HepG2 (cell line): ENCODE results near the gene LRRC45. TPM values are rescaled to one million over a fixed set of nuclear protein-coding genes. Genes with fewer than 3 reads are reported as not detected.
A peak's percentile ranks its signal among the peaks of the same experiment; 100 is the strongest.

ENCODE experiments used
- GTF2F1 ChIP-seq: fragments of 150-350 bp; IDR thresholded peaks from 2 replicates; pipeline ENCODE4 v1.6.1; 2014; ENCODE audit warnings: low read length
- JARID2 ChIP-seq: sonication (generic); formaldehyde crosslinking; IDR thresholded peaks from 2 replicates; pipeline ENCODE4 v1.8.1; 2023; ENCODE audit warnings: missing genetic modification reagents, inconsistent platforms; ENCODE audit not compliant: insufficient replicate concordance
- STAT5B ChIP-seq: sonication (generic); formaldehyde crosslinking; IDR thresholded peaks from 2 replicates; pipeline ENCODE4 v1.4.0; 2020; ENCODE audit warnings: missing genetic modification reagents
- TAF15 ChIP-seq: fragments of 200-400 bp; formaldehyde crosslinking; IDR thresholded peaks from one replicate; pipeline ENCODE4 v1.6.1; 2018; ENCODE audit warnings: mild to moderate bottlenecking, low read depth, low read length; ENCODE audit not compliant: poor library complexity, severe bottlenecking
- ZNF24 ChIP-seq: fragments of 450-650 bp; IDR thresholded peaks from 2 replicates; pipeline ENCODE4 v1.6.1; 2017; ENCODE audit warnings: antibody characterized with exemption, mild to moderate bottlenecking
- ZNF292 ChIP-seq: sonication (generic); formaldehyde crosslinking; IDR thresholded peaks from 2 replicates; pipeline ENCODE4 v1.8.1; 2022; ENCODE audit warnings: mild to moderate bottlenecking, low read depth, missing genetic modification reagents, borderline replicate concordance
- ZNF432 ChIP-seq: sonication (generic); formaldehyde crosslinking; IDR thresholded peaks from 2 replicates; pipeline ENCODE4 v1.5.0; 2020; ENCODE audit warnings: missing genetic modification reagents, mild to moderate bottlenecking, borderline replicate concordance
- ZZZ3 ChIP-seq: sonication (generic); formaldehyde crosslinking; IDR thresholded peaks from 2 replicates; pipeline ENCODE4 v1.4.0; 2020; ENCODE audit warnings: missing genetic modification reagents, mild to moderate bottlenecking, borderline replicate concordance
- polyA plus RNA-seq, 8 experiments: library from polyadenylated mRNA; depleted of rRNA in 3 of 8; stranded (reverse) in 7 of 8; unstranded in 1 of 8; fragments of >200 nt; fragmentation: Illumina TruSeq in 4 of 8; extraction: Trizol in 4 of 8; gene quantifications; 2 replicates each; pipeline versions ENCODE4 v1.2.1 to v1.2.3, GENCODE V29; 2011 to 2016; ENCODE audit warnings: low read depth in 4 of 8, missing spikeins in 1 of 8, mixed read lengths in 1 of 8; ENCODE audit not compliant: insufficient read depth in 1 of 8
- total RNA-seq, 5 experiments: library from RNA; depleted of rRNA; stranded (reverse); fragments of >200 nt; fragmentation: Illumina TruSeq; extraction: Trizol; gene quantifications; 2 replicates each; pipeline ENCODE4 v1.2.3, GENCODE V29; 2016; ENCODE audit warnings: low read depth in 1 of 5
- TF ChIP-seq, protein P1 (sequence below): sonication (generic); formaldehyde crosslinking; IDR thresholded peaks from 2 replicates; pipeline ENCODE4 v1.8.0; 2022; ENCODE audit warnings: mild to moderate bottlenecking, missing genetic modification reagents, moderate library complexity
- TF ChIP-seq, protein P2 (sequence below): sonication (generic); formaldehyde crosslinking; IDR thresholded peaks from 2 replicates; pipeline ENCODE4 v1.8.0; 2022; ENCODE audit warnings: missing genetic modification reagents, mild to moderate bottlenecking, inconsistent platforms, borderline replicate concordance
- TF ChIP-seq, protein P3 (sequence below): sonication (generic); formaldehyde crosslinking; IDR thresholded peaks from 2 replicates; pipeline ENCODE4 v1.5.0; 2020; ENCODE audit warnings: mild to moderate bottlenecking, missing genetic modification reagents, borderline replicate concordance
- TF ChIP-seq, protein P4 (sequence below): sonication (generic); formaldehyde crosslinking; IDR thresholded peaks from 2 replicates; pipeline ENCODE4 v1.4.0; 2020; ENCODE audit warnings: missing genetic modification reagents
- TF ChIP-seq, protein P5 (sequence below): sonication (generic); formaldehyde crosslinking; IDR thresholded peaks from 2 replicates; pipeline ENCODE4 v1.9.0; 2022; ENCODE audit warnings: missing genetic modification reagents, mild to moderate bottlenecking, borderline replicate concordance
- TF ChIP-seq, protein P6 (sequence below): sonication (generic); formaldehyde crosslinking; IDR thresholded peaks from 2 replicates; pipeline ENCODE4 v1.4.0; 2020; ENCODE audit warnings: missing genetic modification reagents

Gene LRRC45
- total and polyA plus RNA-seq, 2 of the 13 experiments (the other 11 are each of a cell fraction or from before 2014, with no cell fraction given): 11.6 to 48.1 TPM

DNA sequence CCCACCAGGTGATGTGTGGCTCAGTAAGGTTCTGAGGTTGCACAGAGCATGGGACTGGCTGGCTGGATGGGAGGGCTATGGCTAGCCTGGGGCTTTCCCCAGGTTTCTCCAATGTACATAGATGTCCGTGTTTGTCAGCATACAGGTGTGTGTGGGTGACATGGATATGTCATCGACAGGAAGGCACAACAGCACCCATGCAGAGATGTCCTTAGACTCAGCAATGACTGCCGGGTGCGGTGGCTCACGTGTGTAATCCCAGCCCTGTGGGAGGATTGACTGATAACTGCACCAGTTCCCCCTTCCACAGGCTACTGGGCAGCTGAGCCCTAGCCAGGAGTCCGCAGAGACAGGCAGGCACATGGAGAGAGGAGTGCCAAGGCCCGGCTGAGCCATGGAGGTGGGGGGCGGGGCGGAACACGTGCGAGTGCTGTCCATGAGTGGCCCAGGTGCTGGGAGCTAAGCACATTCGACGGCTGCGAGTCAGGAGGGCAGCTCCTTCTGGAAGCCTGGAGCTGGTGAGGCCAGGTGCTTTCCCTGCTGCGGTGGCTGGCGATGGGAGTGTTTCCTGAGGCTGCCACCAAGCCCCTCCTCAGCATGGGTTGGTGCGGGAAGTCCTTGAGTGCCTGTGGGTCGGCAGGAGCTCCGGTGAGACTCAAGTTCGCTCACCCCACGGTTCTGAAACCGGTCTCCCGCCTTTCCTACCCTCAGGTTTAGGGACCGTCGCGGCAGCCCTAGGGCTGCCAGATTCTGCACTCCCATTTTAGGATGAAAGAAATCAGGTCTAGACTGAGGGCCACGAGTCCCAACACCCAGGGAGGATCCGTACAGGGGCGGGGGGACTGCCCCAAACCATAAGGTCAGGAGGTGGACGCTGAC lies 46.5 kb upstream of the LRRC45 start (continued):
- TF ChIP-seq, protein P1, sequence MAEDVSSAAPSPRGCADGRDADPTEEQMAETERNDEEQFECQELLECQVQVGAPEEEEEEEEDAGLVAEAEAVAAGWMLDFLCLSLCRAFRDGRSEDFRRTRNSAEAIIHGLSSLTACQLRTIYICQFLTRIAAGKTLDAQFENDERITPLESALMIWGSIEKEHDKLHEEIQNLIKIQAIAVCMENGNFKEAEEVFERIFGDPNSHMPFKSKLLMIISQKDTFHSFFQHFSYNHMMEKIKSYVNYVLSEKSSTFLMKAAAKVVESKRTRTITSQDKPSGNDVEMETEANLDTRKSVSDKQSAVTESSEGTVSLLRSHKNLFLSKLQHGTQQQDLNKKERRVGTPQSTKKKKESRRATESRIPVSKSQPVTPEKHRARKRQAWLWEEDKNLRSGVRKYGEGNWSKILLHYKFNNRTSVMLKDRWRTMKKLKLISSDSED (CRISPR knock-in tag): no peak
- TF ChIP-seq ZNF292 (CRISPR knock-in tag): no peak
- no peak for TF ChIP-seq STAT5B (CRISPR knock-in tag)
- TF ChIP-seq GTF2F1: no peak
- TF ChIP-seq, protein P2, sequence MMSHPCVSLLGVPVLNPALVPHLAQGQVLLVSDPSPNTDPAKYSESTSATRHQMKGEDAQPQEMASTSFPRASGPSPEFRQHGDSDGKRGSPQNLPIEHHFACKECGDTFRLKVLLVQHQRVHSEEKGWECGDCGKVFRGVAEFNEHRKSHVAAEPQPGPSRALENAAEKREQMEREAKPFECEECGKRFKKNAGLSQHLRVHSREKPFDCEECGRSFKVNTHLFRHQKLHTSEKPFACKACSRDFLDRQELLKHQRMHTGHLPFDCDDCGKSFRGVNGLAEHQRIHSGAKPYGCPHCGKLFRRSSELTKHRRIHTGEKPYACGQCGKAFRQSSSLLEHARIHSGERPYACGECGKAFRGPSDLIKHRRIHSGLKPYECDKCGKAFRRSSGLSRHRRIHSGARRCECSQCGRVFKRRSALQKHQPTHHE (CRISPR knock-in tag): no peak
- TF ChIP-seq ZNF24: no peak
- TF ChIP-seq ZNF432: no peak
- TF ChIP-seq ZZZ3 (CRISPR knock-in tag): no peak; the same call in 1 of the 2 replicates
- peak; percentile 35 for TF ChIP-seq TAF15
- TF ChIP-seq, protein P3, sequence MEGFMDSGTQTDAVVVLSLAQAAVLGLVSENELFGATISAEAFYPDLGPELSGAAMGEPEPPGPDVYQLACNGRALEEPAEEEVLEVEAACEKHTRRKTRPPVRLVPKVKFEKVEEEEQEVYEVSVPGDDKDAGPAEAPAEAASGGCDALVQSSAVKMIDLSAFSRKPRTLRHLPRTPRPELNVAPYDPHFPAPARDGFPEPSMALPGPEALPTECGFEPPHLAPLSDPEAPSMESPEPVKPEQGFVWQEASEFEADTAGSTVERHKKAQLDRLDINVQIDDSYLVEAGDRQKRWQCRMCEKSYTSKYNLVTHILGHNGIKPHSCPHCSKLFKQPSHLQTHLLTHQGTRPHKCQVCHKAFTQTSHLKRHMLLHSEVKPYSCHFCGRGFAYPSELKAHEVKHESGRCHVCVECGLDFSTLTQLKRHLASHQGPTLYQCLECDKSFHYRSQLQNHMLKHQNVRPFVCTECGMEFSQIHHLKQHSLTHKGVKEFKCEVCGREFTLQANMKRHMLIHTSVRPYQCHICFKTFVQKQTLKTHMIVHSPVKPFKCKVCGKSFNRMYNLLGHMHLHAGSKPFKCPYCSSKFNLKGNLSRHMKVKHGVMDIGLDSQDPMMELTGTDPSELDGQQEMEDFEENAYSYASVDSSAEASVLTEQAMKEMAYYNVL (CRISPR knock-in tag): no peak
- TF ChIP-seq, protein P4, sequence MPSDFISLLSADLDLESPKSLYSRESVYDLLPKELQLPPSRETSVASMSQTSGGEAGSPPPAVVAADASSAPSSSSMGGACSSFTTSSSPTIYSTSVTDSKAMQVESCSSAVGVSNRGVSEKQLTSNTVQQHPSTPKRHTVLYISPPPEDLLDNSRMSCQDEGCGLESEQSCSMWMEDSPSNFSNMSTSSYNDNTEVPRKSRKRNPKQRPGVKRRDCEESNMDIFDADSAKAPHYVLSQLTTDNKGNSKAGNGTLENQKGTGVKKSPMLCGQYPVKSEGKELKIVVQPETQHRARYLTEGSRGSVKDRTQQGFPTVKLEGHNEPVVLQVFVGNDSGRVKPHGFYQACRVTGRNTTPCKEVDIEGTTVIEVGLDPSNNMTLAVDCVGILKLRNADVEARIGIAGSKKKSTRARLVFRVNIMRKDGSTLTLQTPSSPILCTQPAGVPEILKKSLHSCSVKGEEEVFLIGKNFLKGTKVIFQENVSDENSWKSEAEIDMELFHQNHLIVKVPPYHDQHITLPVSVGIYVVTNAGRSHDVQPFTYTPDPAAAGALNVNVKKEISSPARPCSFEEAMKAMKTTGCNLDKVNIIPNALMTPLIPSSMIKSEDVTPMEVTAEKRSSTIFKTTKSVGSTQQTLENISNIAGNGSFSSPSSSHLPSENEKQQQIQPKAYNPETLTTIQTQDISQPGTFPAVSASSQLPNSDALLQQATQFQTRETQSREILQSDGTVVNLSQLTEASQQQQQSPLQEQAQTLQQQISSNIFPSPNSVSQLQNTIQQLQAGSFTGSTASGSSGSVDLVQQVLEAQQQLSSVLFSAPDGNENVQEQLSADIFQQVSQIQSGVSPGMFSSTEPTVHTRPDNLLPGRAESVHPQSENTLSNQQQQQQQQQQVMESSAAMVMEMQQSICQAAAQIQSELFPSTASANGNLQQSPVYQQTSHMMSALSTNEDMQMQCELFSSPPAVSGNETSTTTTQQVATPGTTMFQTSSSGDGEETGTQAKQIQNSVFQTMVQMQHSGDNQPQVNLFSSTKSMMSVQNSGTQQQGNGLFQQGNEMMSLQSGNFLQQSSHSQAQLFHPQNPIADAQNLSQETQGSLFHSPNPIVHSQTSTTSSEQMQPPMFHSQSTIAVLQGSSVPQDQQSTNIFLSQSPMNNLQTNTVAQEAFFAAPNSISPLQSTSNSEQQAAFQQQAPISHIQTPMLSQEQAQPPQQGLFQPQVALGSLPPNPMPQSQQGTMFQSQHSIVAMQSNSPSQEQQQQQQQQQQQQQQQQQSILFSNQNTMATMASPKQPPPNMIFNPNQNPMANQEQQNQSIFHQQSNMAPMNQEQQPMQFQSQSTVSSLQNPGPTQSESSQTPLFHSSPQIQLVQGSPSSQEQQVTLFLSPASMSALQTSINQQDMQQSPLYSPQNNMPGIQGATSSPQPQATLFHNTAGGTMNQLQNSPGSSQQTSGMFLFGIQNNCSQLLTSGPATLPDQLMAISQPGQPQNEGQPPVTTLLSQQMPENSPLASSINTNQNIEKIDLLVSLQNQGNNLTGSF: no peak
- TF ChIP-seq, protein P5, sequence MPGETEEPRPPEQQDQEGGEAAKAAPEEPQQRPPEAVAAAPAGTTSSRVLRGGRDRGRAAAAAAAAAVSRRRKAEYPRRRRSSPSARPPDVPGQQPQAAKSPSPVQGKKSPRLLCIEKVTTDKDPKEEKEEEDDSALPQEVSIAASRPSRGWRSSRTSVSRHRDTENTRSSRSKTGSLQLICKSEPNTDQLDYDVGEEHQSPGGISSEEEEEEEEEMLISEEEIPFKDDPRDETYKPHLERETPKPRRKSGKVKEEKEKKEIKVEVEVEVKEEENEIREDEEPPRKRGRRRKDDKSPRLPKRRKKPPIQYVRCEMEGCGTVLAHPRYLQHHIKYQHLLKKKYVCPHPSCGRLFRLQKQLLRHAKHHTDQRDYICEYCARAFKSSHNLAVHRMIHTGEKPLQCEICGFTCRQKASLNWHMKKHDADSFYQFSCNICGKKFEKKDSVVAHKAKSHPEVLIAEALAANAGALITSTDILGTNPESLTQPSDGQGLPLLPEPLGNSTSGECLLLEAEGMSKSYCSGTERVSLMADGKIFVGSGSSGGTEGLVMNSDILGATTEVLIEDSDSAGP (CRISPR knock-in tag): peak; percentile 75
- TF ChIP-seq, protein P6, sequence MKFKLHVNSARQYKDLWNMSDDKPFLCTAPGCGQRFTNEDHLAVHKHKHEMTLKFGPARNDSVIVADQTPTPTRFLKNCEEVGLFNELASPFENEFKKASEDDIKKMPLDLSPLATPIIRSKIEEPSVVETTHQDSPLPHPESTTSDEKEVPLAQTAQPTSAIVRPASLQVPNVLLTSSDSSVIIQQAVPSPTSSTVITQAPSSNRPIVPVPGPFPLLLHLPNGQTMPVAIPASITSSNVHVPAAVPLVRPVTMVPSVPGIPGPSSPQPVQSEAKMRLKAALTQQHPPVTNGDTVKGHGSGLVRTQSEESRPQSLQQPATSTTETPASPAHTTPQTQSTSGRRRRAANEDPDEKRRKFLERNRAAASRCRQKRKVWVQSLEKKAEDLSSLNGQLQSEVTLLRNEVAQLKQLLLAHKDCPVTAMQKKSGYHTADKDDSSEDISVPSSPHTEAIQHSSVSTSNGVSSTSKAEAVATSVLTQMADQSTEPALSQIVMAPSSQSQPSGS: no peak; the same call in 1 of the 2 replicates
- no peak for TF ChIP-seq JARID2 (CRISPR knock-in tag)
